ENCODE data around the gene ZSWIM5.

DNA sequence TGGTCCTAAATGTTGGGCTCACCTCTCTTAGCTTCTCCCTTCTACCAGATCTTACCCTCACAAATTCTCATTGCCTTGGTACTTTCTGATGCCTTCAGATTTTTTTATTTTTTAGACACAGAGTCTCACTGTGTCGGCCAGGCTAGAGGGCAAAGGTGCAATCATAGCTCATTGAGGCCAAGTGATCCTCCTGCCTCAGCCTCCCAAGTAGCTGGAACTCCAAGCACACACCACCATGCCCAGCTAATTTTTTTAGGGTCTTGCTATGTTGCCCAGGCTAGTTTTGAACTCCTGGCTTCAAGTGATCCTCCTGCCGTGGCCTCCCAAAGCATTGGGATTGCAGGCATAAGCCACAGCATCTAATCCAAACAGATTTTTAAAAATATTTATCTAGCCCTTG, 69.4 kb downstream of the ZSWIM5 start:
- TF ChIP-seq, protein P1, sequence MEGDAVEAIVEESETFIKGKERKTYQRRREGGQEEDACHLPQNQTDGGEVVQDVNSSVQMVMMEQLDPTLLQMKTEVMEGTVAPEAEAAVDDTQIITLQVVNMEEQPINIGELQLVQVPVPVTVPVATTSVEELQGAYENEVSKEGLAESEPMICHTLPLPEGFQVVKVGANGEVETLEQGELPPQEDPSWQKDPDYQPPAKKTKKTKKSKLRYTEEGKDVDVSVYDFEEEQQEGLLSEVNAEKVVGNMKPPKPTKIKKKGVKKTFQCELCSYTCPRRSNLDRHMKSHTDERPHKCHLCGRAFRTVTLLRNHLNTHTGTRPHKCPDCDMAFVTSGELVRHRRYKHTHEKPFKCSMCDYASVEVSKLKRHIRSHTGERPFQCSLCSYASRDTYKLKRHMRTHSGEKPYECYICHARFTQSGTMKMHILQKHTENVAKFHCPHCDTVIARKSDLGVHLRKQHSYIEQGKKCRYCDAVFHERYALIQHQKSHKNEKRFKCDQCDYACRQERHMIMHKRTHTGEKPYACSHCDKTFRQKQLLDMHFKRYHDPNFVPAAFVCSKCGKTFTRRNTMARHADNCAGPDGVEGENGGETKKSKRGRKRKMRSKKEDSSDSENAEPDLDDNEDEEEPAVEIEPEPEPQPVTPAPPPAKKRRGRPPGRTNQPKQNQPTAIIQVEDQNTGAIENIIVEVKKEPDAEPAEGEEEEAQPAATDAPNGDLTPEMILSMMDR (IDR thresholded peaks at IDR 0.05 in 4 of 5, conservative IDR thresholded peaks at IDR 0.05 in 1 of 5) = no peak
- TF ChIP-seq POLR2A (IDR thresholded peaks at IDR 0.05) = no peak

All from gastrocnemius medialis (tissue), 4 donors.